ENCODE measurements around the gene SFMBT1.

SFMBT1 gene

DNA sequence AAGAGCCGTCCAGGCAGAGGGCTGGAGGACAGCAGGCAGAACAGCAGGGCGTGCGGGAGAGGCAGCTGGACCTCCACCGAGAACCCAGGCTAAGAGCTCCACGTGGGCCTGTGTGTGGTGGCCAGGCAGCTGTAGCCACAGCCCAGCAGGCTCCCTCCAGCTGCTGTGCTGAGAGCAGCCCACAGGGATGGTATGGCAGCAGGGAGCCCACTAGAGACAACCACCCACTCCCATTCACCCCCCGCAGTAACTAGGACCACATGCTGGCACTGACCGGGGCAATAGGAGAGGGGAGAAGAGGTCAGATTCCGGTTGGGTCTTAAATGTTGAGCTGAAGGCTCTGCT is 185.5 kb downstream of the SFMBT1 start:
- no peak overlapping the region for H3K4me2 ChIP-seq (ENCODE audit: low read length)
- no peaks in the 10 kb centered on the region for H3K9me2 ChIP-seq (replicated peaks; ENCODE audit: control insufficient read depth, low read length)
- H3K27ac ChIP-seq (ENCODE audit: low read depth, low read length): no peak overlapping the region
- H3K9me3 ChIP-seq (ENCODE audit: control insufficient read depth, insufficient read depth, low read length): no peaks in the 10 kb centered on the region
- no peak overlapping the region for H3K4me3 ChIP-seq (ENCODE audit: low read length)
- H3K27me3 ChIP-seq (ENCODE audit: control insufficient read depth, low read length): no peaks in the 10 kb centered on the region
- H3K79me2 ChIP-seq (ENCODE audit: control insufficient read depth, low read length): no peaks in the 10 kb centered on the region
- no peaks in the 10 kb centered on the region for H3F3A ChIP-seq (ENCODE audit: control insufficient read depth, insufficient read depth)
- no peaks in the 10 kb centered on the region for H3K4me1 ChIP-seq (ENCODE audit: control insufficient read depth, low read length)
- no peak for TF ChIP-seq EZH2phosphoT487 (IDR thresholded peaks at IDR 0.05; ENCODE audit: borderline replicate concordance, low read length)
- TF ChIP-seq, protein P1, sequence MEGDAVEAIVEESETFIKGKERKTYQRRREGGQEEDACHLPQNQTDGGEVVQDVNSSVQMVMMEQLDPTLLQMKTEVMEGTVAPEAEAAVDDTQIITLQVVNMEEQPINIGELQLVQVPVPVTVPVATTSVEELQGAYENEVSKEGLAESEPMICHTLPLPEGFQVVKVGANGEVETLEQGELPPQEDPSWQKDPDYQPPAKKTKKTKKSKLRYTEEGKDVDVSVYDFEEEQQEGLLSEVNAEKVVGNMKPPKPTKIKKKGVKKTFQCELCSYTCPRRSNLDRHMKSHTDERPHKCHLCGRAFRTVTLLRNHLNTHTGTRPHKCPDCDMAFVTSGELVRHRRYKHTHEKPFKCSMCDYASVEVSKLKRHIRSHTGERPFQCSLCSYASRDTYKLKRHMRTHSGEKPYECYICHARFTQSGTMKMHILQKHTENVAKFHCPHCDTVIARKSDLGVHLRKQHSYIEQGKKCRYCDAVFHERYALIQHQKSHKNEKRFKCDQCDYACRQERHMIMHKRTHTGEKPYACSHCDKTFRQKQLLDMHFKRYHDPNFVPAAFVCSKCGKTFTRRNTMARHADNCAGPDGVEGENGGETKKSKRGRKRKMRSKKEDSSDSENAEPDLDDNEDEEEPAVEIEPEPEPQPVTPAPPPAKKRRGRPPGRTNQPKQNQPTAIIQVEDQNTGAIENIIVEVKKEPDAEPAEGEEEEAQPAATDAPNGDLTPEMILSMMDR (IDR thresholded peaks at IDR 0.05; ENCODE audit: low read depth, low read length, poor library complexity, severe bottlenecking): no peak
- H3K36me3 ChIP-seq (ENCODE audit: control insufficient read depth, low read length): no peaks in the 10 kb centered on the region
- 0 out of 2 replicates have a peak, but pooled peaks cover 4% of the 10 kb centered on the region for H4K20me1 ChIP-seq (ENCODE audit: control insufficient read depth, insufficient read depth, low read depth, low read length)

GRCh38 chr3:52859686-52860423 is 186.0 kb downstream of the SFMBT1 start:
- Histone ChIP-seq H3K4me2 (ENCODE audit: low read length) (no peak overlapping the region), H3K4me3 (ENCODE audit: low read length) (no peak overlapping the region), H3K9me2 (replicated peaks; ENCODE audit: control insufficient read depth, low read length) (no peaks in the 10 kb centered on the region), H3K79me2 (ENCODE audit: control insufficient read depth, low read length) (no peaks in the 10 kb centered on the region), H3K27ac (ENCODE audit: low read depth, low read length) (no peak overlapping the region), H3K4me1 (ENCODE audit: control insufficient read depth, low read length) (no peaks in the 10 kb centered on the region), H4K20me1 (ENCODE audit: control insufficient read depth, insufficient read depth, low read depth, low read length) (0 out of 2 replicates have a peak, but pooled peaks cover 4% of the 10 kb centered on the region), H3F3A (ENCODE audit: control insufficient read depth, insufficient read depth) (no peaks in the 10 kb centered on the region), H3K36me3 (ENCODE audit: control insufficient read depth, low read length) (no peaks in the 10 kb centered on the region), H3K27me3 (ENCODE audit: control insufficient read depth, low read length) (no peaks in the 10 kb centered on the region), H3K9me3 (ENCODE audit: control insufficient read depth, insufficient read depth, low read length) (no peaks in the 10 kb centered on the region)
- no peak for TF ChIP-seq EZH2phosphoT487 (IDR thresholded peaks at IDR 0.05; ENCODE audit: borderline replicate concordance, low read length)
- TF ChIP-seq, protein P1 (IDR thresholded peaks at IDR 0.05; ENCODE audit: low read depth, low read length, poor library complexity, severe bottlenecking): no peak

DNA sequence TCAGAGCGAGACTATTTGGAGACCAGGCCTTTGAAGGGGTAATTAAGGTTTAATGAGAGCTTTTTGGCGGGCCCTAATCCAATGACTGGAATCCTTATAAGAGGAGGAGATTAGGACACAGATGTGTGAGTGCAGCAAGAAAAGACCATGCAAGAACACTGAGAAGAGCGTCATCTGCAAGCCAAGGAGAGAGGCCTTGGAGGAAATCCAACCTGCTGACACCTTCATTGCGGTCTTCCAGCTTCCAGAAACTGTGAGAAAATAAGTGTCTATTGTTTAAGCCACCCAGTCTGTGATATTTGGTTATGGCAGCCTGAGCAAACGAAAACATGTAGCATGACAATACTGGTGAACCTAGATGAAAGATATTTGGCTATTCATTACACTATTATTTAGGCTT is 188.0 kb downstream of the SFMBT1 start:
- no peaks in the 10 kb centered on the region for H3K79me2 ChIP-seq (ENCODE audit: control insufficient read depth, low read length)
- H3K4me1 ChIP-seq (ENCODE audit: control insufficient read depth, low read length): no peaks in the 10 kb centered on the region
- H3K9me3 ChIP-seq (ENCODE audit: control insufficient read depth, insufficient read depth, low read length): no peaks in the 10 kb centered on the region
- H4K20me1 ChIP-seq (ENCODE audit: control insufficient read depth, insufficient read depth, low read depth, low read length): 0 out of 2 replicates have a peak, but pooled peaks cover 4% of the 10 kb centered on the region
- H3K36me3 ChIP-seq (ENCODE audit: control insufficient read depth, low read length): no peaks in the 10 kb centered on the region; the same call in 1 of the 2 replicates
- no peaks in the 10 kb centered on the region for H3K9me2 ChIP-seq (replicated peaks; ENCODE audit: control insufficient read depth, low read length)
- no peak for TF ChIP-seq EZH2phosphoT487 (IDR thresholded peaks at IDR 0.05; ENCODE audit: borderline replicate concordance, low read length)
- TF ChIP-seq, protein P1 (IDR thresholded peaks at IDR 0.05; ENCODE audit: low read depth, low read length, poor library complexity, severe bottlenecking): no peak
- H3K27me3 ChIP-seq (ENCODE audit: control insufficient read depth, low read length): no peaks in the 10 kb centered on the region
- no peaks in the 10 kb centered on the region for H3F3A ChIP-seq (ENCODE audit: control insufficient read depth, insufficient read depth)
- H3K4me3 ChIP-seq (ENCODE audit: low read length): no peak overlapping the region
- H3K4me2 ChIP-seq (ENCODE audit: low read length): no peak overlapping the region
- no peak overlapping the region for H3K27ac ChIP-seq (ENCODE audit: low read depth, low read length)
